ENCODE data around the gene ANAPC13.

Gene ANAPC13

GRCh38 chr3:134448664-134449063 is 37.1 kb downstream of the ANAPC13 start:
- DNase-seq: no peak

DNA sequence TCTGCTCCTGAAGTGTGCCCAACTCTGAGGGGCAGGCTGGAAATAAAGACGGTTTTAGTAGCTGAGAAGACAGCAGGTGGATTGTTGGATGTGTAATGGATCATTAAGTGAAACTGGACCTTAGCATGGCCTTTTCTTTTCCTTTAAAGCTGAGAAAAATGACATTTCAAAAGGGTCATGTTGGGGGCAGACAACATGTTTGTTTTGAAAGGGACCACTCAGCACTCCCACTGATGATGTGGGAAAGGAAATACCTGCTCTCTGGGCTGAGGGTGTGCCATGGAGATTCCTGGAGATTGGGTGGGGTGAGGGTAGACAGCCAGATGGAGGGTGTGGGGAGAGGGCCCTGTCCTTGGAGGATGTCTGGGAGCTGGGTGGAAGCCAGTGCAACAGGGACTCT is 38.4 kb downstream of the ANAPC13 start:
- DNase-seq: no peak

DNA sequence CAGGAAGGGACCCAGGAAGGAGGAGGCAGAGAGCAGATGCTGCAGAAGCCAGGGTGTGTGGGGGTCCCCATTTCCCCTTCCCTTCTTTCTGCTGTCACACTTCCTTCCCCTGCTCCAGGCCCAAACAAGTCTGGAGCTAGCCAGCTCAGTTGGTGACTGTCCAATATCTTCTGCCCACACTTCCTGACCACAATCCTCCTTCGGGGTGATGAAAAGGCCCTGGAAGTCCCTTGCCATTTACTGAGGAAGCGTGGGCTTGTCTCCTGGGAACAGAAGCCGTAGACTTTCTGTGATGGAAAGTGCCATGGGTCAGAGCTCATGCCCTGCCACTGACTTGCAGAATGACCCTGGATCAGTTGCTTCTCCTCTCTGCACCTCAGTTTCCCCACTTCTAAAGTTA is 39.0 kb downstream of the ANAPC13 start:
- no peak for DNase-seq

GRCh38 chr3:134445636-134446035 is 40.1 kb downstream of the ANAPC13 start:
- no peak for DNase-seq

- DNase-seq: no peak
These were observed 40.7 kb downstream of the ANAPC13 start for GRCh38 chr3:134445095-134445494.

GRCh38 chr3:134441821-134442220 is 44.0 kb downstream of the ANAPC13 start:
- DNase-seq: no peak

DNA sequence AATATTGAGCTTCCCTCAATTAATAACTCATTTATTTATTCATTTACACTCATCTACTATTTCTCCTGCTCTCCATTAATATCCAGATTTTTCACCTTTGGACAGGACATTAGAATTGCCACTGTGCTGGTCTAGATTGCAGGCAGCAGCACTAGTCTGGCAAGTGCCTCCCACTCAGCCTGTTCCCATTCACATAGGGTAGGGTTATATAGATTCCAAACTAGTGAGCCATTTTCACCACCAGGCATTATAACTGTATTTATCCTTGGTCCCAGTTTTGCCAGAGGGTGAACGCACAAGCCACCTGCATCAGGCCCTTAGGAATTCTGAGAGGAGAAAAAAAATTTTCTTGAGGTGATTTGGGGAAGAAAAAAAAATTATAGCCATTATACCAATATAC is 44.5 kb downstream of the ANAPC13 start:
- DNase-seq: no peak

- no peak for DNase-seq
These were observed 48.5 kb downstream of the ANAPC13 start for GRCh38 chr3:134437211-134437752.

- no peak for DNase-seq
These were observed 53.5 kb downstream of the ANAPC13 start for GRCh38 chr3:134432236-134432635.

GRCh38 chr3:134430950-134431445 is 54.8 kb downstream of the ANAPC13 start:
- DNase-seq: no peak

- DNase-seq: no peak
These were observed 55.6 kb downstream of the ANAPC13 start for GRCh38 chr3:134430174-134430573.

DNA sequence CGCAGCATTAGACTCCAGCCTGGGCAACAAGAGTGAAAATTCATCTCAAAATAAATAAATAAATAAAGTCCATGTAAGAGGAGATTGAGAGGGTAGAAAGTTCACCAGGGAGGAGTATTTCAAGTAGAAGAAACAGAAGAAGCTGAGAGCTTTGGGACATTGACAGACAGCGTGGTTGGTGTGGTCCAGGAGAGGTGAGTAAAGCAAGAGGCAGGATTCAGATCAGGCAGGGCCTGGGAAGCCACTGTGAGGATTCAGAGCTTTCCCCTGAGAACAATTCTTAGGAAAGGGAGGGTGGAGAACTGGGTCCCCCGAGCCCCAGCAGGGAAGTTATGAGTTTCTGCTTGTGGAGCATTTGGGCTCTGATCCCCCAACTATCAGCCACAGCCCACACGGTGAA is 57.4 kb downstream of the ANAPC13 start:
- DNase-seq: no peak

All from midbrain (tissue), 1 donor.